ENCODE data around the gene OTOS.

DNA sequence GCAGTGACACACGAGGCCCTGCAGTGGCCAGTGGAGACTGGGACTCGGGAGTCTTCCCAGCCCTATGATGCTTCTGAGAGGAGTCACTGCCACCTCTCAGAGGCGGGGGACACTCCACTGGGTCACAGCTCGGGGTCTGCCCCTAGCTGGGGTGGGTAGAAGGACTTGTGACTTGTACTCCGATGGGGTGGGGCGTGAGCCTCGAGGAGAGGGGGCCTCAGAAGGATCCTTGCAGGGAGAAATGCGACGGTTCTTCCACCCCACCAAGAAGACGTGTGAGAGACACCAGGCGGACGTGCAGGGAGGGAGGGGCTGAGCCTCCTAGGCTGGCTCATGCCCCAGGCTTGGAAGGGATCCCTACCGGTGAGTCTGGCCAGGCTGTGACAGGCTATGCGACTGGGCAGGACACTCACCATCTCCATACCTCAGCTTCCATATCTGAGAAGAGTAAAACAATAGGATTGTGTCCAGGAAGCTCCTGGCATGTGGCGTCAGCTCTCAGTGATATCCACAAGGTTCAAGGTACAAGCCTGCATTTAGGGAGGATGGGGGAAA lies 11.1 kb upstream of the OTOS start:
- TF ChIP-seq TAF1 (IDR thresholded peaks at IDR 0.05; ENCODE audit: borderline replicate concordance, insufficient read depth, low read length) (no peak), POLR2AphosphoS5 (IDR thresholded peaks at IDR 0.05; ENCODE audit: low read depth, low read length) (no peak), SIN3A (IDR thresholded peaks at IDR 0.05; ENCODE audit: borderline replicate concordance, insufficient read depth, low read length) (no peak)
- TF ChIP-seq, protein P1, sequence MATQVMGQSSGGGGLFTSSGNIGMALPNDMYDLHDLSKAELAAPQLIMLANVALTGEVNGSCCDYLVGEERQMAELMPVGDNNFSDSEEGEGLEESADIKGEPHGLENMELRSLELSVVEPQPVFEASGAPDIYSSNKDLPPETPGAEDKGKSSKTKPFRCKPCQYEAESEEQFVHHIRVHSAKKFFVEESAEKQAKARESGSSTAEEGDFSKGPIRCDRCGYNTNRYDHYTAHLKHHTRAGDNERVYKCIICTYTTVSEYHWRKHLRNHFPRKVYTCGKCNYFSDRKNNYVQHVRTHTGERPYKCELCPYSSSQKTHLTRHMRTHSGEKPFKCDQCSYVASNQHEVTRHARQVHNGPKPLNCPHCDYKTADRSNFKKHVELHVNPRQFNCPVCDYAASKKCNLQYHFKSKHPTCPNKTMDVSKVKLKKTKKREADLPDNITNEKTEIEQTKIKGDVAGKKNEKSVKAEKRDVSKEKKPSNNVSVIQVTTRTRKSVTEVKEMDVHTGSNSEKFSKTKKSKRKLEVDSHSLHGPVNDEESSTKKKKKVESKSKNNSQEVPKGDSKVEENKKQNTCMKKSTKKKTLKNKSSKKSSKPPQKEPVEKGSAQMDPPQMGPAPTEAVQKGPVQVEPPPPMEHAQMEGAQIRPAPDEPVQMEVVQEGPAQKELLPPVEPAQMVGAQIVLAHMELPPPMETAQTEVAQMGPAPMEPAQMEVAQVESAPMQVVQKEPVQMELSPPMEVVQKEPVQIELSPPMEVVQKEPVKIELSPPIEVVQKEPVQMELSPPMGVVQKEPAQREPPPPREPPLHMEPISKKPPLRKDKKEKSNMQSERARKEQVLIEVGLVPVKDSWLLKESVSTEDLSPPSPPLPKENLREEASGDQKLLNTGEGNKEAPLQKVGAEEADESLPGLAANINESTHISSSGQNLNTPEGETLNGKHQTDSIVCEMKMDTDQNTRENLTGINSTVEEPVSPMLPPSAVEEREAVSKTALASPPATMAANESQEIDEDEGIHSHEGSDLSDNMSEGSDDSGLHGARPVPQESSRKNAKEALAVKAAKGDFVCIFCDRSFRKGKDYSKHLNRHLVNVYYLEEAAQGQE (IDR thresholded peaks at IDR 0.05; ENCODE audit: insufficient read depth in 1 of 2, low read depth in 2 of 2, low read length in 2 of 2) = no peak
